ENCODE data around the gene FNDC7.
"Not testable (repeated sequence)": the region's sequence is repeated elsewhere in the genome, so short reads cannot be mapped to it uniquely, and the experiment has no call there.

Gene FNDC7

DNA sequence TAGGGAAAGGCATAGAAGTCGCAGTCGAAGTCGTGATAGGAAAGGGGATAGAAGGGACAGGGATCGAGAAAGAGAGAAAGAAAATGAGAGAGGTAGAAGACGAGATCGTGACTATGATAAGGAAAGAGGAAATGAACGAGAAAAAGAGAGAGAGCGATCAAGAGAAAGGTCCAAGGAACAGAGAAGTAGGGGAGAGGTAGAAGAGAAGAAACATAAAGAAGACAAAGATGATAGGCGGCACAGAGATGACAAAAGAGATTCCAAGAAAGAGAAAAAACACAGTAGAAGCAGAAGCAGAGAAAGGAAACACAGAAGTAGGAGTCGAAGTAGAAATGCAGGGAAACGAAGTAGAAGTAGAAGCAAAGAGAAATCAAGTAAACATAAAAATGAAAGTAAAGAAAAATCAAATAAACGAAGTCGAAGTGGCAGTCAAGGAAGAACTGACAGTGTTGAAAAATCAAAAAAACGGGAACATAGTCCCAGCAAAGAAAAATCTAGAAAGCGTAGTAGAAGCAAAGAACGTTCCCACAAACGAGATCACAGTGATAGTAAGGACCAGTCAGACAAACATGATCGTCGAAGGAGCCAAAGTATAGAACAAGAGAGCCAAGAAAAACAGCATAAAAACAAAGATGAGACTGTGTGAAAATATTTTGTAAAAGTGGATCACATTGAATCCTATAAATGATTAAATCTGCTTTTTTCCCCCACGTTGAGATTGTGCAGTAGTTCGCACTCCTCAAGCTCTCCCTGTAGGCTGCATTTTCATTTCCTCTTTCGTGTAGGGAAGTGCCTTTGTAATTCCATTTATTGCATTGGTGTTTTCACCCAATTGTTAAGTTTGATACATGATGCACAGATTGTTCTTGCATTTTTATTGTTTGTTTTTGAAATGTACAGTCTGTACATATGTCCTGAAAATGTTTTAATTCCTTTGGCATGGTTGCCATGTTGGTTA lies 13.1 kb upstream of the FNDC7 start:
- no peak for DNase-seq (ENCODE audit: low read depth, low spot score)

DNA sequence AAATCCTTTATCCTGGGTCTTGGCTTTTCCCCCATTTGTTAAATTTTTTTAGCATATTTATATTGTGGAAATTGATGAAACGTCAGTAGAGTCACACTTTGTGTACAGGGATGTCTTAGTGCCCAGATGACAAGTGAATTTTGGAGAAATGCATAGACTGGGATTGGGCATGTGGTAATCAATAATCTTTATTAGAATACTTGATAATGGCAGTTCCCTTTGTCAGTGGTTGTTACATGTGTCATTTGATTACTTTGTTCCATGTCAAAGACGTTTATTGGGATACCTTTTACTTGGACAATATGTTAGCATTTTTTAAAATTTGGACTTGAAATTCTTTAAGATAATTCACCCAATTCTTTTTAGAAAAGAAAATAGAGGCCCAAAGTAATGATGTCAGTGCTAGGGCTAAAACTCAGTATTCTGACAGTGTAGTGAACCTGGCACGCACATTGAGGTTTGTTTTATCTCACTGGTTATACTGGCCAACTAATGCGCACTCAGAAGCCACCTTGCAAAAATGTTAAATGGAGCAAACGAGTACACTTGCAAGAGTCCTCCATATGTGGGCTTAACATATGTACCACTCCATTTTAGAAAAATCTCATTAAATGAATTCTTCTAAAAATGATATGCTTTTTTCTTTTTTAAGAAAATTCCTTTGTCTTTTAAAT lies 11.4 kb upstream of the FNDC7 start:
- no peak for DNase-seq (ENCODE audit: low read depth, low spot score)

DNA sequence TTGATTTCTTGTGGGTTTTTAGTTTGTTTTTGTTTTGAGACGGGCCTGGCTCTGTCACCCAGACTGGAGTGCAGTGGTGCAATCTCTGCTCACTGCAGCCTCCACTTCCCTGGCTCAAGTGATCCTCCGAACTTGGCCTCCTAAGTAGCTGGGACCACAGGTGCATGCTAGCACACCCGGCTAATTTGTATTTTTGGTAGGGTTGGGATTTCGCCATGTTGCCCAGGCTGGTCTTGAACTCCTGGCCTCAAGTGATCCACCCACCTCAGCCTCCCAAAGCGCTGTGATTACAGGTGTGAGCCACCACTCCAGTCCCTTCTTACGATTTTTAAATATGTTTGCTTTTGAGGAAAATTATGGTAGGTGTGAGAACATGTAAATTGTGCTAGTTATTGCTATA lies 10.6 kb upstream of the FNDC7 start:
- not testable (repeated sequence) for DNase-seq (ENCODE audit: low read depth, low spot score)

DNA sequence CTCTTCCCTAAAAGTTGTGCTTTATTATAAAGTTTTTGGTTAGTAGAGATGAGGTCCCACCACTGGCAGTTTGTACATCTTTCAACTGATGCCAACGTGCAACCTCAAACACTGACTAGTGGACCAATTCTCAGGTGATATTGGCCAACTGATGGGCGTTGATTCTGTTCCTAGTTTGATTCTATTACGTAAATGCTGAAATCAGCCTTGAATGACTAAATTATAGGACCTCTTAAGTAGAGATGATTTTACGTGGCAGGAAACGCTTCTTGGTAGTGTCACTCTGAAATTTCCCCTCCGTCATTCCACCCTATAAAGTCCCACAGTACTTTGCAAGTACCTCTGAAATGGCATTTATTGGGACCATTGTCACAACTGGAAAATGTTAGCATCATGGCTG lies 8.8 kb upstream of the FNDC7 start:
- DNase-seq (ENCODE audit: low read depth, low spot score): no peak

DNA sequence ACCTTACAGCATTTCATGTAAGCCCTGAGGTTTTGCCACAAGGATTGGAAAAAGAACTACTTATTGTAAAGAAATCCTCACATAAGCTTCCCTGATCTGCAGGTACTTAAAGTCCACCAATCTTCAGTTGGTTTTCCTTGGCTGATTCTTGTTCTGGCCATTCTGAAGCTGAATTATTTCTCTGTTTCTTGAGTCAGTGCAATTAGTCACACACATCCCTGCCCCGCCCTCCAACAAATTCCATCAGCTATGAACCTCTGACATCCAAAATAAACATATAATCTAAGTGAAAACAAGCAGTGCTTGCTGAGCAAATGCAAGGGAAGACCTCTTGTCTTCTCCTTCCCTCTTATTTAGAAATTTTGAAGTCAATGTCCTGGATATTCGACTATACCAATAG lies 8.2 kb upstream of the FNDC7 start:
- no peak for DNase-seq (ENCODE audit: low read depth, low spot score)

DNA sequence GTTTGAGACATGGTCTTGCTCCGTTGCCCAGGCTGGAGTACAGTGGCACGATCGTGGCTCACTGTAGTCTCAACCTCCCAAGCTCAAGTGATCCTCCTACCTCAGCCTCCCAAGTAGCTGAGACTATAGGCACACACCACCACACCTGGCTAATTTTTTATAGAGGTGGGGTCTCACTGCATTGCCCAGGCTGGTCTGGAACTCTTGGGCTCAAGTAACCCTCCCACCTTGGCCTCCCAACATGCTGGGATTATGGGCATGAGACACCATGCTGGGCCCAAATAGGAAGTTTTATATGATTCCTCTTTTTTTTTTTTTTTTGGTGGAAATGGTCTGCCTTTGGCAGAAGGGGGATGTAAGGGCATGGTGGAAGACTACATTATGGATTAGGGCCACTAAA lies 6.1 kb upstream of the FNDC7 start:
- no peak for DNase-seq (ENCODE audit: low read depth, low spot score)

DNA sequence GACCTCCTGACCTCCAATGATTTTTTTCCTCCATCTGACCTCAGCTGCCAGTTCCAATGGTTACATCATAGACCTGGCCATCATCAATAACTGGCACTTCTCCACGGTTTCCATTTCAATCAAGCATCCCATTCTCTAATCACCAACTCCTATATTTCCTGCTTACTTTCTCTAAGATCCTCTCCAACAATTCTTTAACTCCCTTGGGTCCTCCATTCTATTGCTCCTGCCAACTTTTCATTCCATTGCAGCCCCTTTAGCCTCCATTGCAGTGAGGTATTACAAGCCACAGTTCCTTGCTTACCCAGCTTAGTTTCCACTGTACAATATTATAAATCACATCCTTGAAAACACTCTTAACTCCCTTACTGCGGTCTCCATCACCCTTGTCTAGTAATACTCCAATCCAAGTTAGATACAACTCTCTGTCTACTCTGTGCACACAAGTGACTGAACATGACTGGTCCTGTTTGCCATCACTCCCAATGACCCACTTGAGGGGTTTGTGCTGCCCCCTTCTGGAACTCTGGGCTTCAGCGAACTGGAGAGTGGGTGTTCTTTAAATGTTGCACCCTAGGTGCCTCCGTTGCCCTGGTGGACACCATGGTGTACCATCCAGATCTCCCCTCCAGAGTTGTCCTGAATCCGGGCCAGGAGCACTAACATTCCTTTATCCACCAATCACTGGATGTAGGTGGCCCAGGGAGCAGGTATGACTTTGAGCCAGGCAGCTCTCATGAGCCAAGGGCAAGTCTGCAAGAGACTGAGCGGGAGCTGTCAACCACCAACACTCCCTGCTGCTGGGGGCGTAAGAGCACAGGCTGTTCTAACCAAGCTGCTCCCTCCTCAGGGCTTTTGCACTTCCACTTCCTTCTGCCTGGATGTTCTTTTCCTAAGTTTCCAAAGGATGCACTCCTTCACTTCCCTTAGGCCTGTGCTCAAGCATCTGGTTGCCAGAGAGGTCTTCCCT lies 3.7 kb upstream of the FNDC7 start:
- no peak for DNase-seq (ENCODE audit: low read depth, low spot score)

DNA sequence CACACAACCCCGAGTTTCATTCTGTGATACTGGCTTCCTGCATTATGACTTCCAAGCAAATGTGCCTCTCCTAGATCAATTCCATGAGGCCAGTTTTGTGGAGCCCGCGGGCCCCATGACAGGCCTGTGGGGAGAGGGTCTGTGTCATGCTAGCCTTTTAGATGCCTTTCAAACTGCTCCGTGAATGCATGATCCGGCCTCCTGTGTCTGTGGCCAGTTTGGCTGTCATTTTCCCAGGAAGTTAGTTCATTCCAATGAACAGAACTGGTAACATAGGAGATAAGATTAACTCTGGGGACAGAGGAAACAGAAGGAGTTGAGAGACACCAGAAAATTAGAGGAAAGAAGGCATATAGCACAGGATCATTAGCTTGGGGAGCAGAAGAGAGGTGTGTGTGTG lies 3.2 kb downstream of the FNDC7 start:
- no peak for DNase-seq (ENCODE audit: low read depth, low spot score)

DNA sequence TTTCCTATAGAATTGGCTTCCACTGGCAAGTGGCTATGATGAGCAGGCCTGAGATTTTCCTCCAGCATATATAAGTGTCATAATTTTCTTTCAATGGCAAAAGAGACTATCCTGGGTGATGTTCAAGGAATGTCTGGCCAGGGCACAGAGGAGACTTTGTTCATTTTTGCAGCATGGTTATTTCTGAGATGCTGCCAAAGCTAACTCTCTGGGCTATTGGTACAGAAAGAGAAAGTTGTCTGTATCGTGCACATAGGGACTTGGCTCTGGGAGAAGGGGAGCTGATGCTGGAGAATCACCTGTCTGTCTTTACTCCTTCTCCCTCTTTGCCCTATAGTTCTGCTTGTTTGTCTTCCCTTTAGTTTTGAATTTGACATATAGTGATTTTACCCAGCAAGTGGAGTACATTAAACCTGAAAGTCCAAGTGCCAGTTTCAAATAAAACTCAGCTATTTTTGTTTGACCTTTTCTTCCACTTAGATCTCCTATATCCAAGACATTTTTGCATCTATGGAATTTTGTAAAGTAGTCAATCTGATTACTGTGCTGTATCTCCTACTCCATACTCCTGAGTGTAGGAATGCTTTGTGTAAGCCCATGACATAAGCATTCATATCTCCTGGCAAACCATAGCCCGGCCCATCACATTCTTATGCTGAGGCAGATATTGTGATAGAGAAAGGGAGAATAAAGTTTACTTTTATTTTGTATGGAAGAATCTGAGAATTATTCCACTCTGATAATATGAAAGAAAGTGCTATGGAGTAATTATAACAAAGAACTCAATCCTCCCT lies 3.9 kb downstream of the FNDC7 start:
- DNase-seq (ENCODE audit: low read depth, low spot score): no peak

DNA sequence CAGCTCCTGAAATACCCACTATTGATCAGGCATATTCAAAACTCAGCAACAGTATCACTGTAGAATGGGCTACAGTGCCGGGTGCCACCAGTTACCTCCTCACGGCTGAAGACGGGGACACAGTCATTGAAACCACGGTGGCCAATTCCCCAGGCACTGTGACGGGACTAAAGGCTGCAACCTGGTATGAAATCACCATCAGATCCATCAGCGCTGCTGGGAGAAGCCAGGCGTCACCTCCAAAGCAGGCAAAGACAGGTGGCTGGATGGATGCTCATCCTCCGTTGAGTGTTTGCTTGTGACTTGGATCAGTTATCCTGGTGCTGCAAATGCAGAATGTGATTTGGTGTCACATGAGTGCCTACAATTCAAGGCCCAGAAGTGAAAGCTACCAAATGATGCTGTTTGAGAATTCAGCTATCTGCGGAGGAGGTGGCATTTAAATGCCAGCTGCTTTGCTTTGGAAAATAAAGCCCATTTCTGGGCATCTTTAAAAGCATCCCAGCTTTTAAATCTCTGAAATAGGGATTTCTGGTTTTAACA lies 5.1 kb downstream of the FNDC7 start:
- no peak for DNase-seq (ENCODE audit: low read depth, low spot score)

DNA sequence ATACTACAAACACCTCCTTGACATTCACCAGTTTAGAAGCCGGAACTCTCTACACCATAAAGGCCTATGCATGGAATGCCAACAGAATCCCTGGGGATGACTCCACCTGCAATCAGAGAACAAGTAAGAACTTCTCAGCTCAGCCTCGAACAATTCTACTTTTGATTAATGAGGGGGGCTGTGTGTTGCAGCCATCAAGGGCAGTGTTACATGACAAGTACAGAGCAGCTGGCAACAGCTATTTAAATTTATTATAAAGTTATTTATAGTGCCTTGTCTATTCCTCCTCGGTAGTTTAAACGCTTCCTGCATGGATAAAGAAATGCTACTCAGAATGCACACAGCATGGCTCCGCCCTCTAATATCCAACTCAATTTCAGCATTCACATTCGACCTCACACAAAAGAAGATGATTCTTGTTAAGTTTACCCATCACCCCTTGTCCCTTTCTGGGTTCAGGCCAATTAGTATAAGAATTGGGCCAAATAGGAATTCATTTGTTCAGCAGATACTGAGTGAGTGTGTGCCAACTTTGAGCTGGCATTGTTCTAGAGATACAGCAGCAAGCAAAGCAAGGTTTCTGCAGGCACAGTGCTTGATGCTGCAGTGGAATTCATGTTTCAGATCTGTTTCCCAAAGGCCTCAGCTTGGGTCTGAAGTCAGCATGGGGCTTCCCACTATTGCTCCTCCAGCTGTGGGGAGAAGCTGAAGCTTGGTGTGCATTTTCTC lies 6.4 kb downstream of the FNDC7 start:
- DNase-seq (ENCODE audit: low read depth, low spot score): no peak

DNA sequence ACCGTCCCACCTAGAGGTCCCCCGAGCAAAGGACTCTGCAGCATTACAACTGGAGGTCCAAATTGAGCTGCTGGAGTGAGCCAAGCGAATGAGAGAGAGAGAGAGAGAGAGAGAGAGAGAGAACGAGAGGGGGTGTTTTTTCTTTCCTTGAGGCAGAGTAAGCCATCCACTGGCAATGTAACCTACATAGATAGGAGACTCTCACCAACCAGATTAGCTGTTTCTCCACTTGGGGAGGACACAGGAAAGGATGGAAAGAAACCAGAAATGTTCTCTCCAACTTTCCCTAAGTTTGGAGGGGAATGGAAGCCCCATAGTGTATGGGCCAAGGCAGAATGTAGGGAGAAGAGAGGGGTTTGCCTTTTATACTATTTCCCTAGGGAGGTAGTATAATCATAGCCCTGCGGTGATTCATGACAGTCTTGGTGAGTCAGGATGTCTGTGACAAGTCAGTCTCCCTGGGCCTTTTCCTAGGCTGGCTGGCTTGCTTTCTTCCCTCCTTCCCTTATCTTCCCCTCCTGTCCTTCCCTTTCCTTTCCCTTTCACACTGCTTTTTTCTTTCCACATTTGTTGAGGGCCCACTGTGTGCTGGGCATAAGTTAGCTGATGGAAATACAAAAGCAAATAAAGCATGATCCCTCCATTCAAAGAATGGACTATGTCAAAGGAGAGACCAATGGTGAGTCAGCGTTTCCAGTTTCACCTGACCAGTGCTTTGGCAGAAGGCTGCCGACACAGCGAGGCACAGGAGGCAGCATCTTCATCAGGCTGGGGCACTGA lies 7.1 kb downstream of the FNDC7 start:
- peak; percentile 26 for DNase-seq (ENCODE audit: low read depth, low spot score)

DNA sequence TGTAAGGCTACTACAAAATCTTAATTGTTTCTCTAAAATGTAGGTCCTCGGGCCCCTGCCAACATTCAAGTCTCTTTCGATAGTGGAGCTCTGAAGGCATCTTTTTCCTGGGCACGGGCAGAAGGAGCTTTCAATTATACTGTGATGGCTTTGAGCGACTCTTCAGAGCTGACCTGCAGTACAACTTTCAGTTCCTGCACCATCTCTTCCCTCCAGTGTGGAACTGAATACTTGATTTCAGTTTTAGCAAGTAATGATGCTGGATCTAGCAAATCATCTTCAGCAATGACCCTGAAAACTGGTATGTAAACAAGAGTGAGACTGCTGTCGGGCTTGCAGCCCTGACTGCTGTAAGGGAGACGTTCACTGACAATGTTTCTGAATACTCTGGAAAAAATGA lies 9.6 kb downstream of the FNDC7 start:
- no peak for DNase-seq (ENCODE audit: low read depth, low spot score)

DNA sequence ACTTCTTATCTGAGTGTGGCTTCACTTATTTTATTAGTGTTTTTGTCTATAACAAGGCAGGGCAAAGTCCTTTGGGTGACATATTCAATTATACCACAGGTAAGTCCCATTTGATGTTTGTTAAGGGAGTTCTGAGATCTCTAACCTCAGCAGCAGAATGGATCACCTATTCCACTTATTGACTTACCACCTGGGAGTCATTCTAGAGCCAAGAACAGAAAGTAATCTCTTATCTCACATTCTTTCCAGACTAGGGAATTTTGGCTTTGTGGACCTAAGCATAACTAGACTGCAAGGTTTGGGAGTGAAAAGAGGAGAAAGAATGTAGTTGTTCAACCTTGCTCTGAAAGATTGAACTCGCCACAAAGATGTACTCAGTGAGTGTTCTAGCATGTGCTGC lies 13.2 kb downstream of the FNDC7 start:
- DNase-seq (ENCODE audit: low read depth, low spot score): no peak

DNA sequence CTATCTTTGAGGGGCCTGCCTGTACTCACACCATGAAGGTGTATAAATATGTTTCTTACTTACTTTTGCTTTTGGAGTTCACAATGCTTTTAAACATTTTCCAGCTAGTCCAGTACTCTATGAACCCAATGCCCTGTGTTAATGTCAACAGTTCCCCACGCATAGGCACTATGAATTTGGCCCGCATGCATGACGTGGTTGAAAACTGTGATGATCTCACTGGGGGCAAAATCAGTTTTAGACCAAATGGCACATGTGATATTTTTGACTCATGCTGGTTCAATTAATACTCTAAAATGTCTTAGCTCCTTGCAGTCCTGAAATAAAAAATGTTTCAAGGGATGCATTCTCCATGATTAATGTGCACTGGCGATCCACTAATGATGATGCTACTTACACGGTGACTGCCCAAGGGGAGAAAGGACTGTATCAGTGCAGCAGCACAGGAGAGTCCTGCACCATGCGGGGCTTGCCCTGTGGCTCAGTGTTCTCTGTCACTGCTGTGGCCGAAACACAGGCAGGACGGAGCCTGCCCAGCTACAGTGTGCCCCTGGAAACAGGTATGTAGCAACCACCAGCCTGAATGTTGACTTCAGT lies 15.7 kb downstream of the FNDC7 start:
- DNase-seq (ENCODE audit: low read depth, low spot score): no peak

DNA sequence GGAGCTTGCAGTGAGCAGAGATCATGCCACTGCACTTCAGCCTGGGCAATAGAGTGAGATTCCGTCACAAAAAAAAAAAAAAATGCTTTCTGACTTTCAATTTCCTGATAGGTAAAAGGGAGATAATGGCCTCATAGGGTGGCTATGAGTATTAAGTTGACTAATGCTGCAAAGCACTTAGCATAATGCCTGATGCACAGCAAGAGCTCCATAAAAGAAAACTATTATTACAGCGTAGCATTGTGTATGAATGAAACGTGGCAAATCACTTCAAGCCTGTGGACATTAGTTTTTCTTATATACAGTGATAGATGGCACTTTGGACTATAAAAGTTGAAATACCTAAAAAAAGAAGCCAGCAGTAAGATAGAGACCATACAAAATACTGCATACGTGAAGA lies 16.8 kb downstream of the FNDC7 start:
- no peak for DNase-seq (ENCODE audit: low read depth, low spot score)

DNA sequence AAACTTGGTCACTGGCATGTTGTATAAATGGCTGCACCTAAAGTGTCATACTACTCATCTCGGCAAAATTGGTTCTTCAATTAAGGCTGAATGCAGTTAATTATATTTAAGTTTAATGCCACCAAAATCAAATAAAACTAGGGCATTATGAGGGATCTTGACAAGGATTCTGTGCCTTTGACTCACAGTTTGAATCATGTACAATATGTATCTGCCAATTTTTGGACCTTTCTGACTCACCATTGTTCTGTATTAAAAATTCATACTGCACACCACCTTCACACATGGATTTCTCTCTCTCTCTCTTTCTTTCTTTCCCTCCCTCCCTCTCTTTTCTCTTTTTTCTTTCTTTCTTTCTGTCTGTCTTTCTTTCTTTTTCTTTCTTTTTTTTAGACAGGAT lies 19.7 kb downstream of the FNDC7 start:
- no peak for DNase-seq (ENCODE audit: low read depth, low spot score)

DNA sequence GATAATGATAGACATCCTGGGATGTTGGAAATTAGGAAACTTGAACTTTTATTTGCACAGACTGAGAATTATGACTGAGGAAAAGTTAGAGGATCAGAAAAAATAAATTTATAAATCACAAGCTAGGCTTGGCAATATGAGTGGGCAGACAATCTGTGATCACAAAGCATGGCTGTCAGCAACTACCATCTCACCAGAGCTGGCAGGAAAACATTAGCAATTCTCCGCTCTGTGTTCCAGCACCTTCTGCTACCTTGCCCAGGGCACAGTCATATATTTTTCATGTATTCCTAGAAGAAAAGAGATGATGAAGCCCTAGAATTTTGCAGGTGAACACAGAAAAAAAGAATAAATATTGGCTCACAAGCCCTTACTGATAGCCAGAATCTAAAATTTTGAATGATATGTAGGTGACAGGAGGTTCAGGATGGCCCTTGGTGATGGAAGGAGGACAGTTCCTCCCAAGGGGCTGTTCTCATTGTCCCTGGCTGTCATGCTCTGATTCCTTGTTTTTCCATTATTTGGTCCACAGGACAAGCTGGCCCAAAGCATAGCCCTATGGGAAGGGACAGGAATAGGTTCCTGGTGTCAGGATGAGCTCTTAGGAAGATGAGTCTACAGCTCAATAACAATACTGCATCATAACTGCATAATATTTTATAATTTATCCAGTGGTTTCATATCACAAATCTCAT lies 21.6 kb downstream of the FNDC7 start:
- no peak for DNase-seq (ENCODE audit: low read depth, low spot score)
